Measurements from ENCODE around the gene EXOC4.

GRCh38 chr7:133750287-133750686, 497.4 kb downstream of the EXOC4 start:
- TF ChIP-seq CTCF (conservative IDR thresholded peaks at IDR 0.05 in 1 of 2, IDR thresholded peaks at IDR 0.05 in 1 of 2; ENCODE audit: low read depth in 1 of 2, low read length in 2 of 2), result no peak
- TF ChIP-seq EZH2 (IDR thresholded peaks at IDR 0.05; ENCODE audit: low read length, missing control alignments), result no peak

All from fibroblast of lung (primary cell).